Transverse colon (tissue), 4 donors: Measurements from ENCODE around the gene SLC6A16.

ENCODE experiments used
- POLR2AphosphoS5 ChIP-seq, 3 donors: sonication (generic); formaldehyde crosslinking; IDR thresholded peaks; one replicate each; pipeline ENCODE4 v1.6.1; 2016; ENCODE audit warnings: antibody characterized with exemption in 3 of 3
- TF ChIP-seq, protein P1 (sequence below), 5 experiments: fragments of 200-600 bp in 3 of 5; fragments of 450-650 bp in 2 of 5; sonication (generic) in 3 of 5; IDR thresholded peaks; 1 replicate in 2 of 5; 2 replicates in 3 of 5; pipeline ENCODE4 v1.5.1; 2016 to 2017; ENCODE audit warnings: antibody characterized with exemption in 5 of 5, inconsistent platforms in 3 of 5, mild to moderate bottlenecking in 2 of 5, moderate library complexity in 1 of 5

DNA sequence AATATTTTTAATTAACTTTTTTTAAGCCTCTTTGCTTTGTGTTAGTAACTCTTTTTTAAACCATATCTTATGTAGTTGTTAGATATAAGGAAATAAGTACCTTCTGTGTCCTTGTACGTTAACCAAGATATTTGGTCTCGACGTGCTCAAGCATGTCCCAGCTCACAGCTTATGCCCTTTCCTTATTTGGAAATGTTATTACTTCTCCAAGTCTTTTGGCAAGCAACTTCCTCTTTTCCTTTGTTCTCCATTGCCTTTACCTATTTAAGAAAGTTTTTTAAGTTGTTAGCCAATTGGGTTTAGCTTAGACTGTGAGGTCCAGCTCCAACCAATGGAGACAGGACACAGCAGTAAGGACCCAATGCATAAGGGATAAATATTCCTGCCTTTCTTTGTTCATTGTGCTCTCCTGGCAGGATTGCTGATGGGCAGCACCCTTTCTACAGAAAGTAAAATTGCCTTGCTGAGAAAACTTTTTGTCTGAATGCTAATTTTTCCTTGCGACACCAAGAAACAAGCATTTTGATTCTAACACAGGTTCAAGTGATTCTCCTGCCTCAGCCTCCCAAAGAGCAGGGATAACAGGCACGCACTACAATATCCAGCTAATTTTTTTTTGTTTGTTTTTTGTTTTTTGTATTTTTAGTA, 43.8 kb upstream of the SLC6A16 start:
- TF ChIP-seq, protein P1, sequence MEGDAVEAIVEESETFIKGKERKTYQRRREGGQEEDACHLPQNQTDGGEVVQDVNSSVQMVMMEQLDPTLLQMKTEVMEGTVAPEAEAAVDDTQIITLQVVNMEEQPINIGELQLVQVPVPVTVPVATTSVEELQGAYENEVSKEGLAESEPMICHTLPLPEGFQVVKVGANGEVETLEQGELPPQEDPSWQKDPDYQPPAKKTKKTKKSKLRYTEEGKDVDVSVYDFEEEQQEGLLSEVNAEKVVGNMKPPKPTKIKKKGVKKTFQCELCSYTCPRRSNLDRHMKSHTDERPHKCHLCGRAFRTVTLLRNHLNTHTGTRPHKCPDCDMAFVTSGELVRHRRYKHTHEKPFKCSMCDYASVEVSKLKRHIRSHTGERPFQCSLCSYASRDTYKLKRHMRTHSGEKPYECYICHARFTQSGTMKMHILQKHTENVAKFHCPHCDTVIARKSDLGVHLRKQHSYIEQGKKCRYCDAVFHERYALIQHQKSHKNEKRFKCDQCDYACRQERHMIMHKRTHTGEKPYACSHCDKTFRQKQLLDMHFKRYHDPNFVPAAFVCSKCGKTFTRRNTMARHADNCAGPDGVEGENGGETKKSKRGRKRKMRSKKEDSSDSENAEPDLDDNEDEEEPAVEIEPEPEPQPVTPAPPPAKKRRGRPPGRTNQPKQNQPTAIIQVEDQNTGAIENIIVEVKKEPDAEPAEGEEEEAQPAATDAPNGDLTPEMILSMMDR (IDR thresholded peaks at IDR 0.05), result no peak
- TF ChIP-seq POLR2AphosphoS5 (IDR thresholded peaks at IDR 0.05), result no peak
